Activated naive CD8-positive, alpha-beta T cell (primary cell): ENCODE results near the gene STIMATE.

Experiments used
- H3K27ac Mint-ChIP-seq: one replicate; pipeline ENCODE4 v1.8.0; 2021; ENCODE audit warnings: mixed read lengths
- H3K27me3 Mint-ChIP-seq: one replicate; pipeline ENCODE4 v1.8.0; 2021; ENCODE audit warnings: mixed read lengths
- H3K36me3 Mint-ChIP-seq: one replicate; pipeline ENCODE4 v1.8.0; 2021; ENCODE audit warnings: mixed read lengths
- H3K4me1 Mint-ChIP-seq: one replicate; pipeline ENCODE4 v1.8.0; 2021; ENCODE audit warnings: low read depth, mixed read lengths
- H3K4me3 Mint-ChIP-seq: one replicate; pipeline ENCODE4 v1.8.0; 2021; ENCODE audit warnings: mild to moderate bottlenecking, mixed read lengths
- H3K9me3 Mint-ChIP-seq: one replicate; pipeline ENCODE4 v1.8.0; 2021; ENCODE audit warnings: low read depth, mixed read lengths

Gene STIMATE

GRCh38 chr3:52813810-52814209 lies 83.5 kb downstream of the STIMATE start:
- Mint-ChIP-seq H3K27me3 (no peaks in the 10 kb centered on the region), H3K27ac (no peak overlapping the region), H3K9me3 (no peaks in the 10 kb centered on the region), H3K4me3 (no peak overlapping the region), H3K4me1 (peaks cover 8% of the 10 kb centered on the region), H3K36me3 (peaks cover 3% of the 10 kb centered on the region)

- H3K27me3 Mint-ChIP-seq = no peaks in the 10 kb centered on the region
- H3K4me1 Mint-ChIP-seq = peaks cover 8% of the 10 kb centered on the region
- H3K27ac Mint-ChIP-seq = no peak overlapping the region
- peaks cover 3% of the 10 kb centered on the region for H3K36me3 Mint-ChIP-seq
- H3K4me3 Mint-ChIP-seq = no peak overlapping the region
- H3K9me3 Mint-ChIP-seq = no peaks in the 10 kb centered on the region
Observed at GRCh38 chr3:52811452-52812011, 85.8 kb downstream of the STIMATE start.

- Mint-ChIP-seq H3K9me3 (no peaks in the 10 kb centered on the region), H3K4me3 (no peak overlapping the region), H3K27me3 (no peaks in the 10 kb centered on the region), H3K36me3 (peaks cover 3% of the 10 kb centered on the region), H3K27ac (no peak overlapping the region), H3K4me1 (peaks cover 8% of the 10 kb centered on the region)
Observed at GRCh38 chr3:52810923-52811322, 86.4 kb downstream of the STIMATE start.

- Mint-ChIP-seq H3K4me1 (peaks cover 8% of the 10 kb centered on the region), H3K4me3 (no peak overlapping the region), H3K27me3 (no peaks in the 10 kb centered on the region), H3K36me3 (peaks cover 3% of the 10 kb centered on the region), H3K9me3 (no peaks in the 10 kb centered on the region), H3K27ac (no peak overlapping the region)
Observed at GRCh38 chr3:52809662-52810377, 87.5 kb downstream of the STIMATE start.

- Mint-ChIP-seq H3K4me3 (no peak overlapping the region), H3K27ac (no peak overlapping the region), H3K4me1 (peaks cover 8% of the 10 kb centered on the region), H3K27me3 (no peaks in the 10 kb centered on the region), H3K36me3 (peaks cover 3% of the 10 kb centered on the region), H3K9me3 (no peaks in the 10 kb centered on the region)
Observed at GRCh38 chr3:52809149-52809548, 88.2 kb downstream of the STIMATE start.

- peaks cover 8% of the 10 kb centered on the region for H3K4me1 Mint-ChIP-seq
- no peaks in the 10 kb centered on the region for H3K27me3 Mint-ChIP-seq
- no peak overlapping the region for H3K4me3 Mint-ChIP-seq
- no peaks in the 10 kb centered on the region for H3K36me3 Mint-ChIP-seq
- H3K27ac Mint-ChIP-seq = no peak overlapping the region
- H3K9me3 Mint-ChIP-seq = no peaks in the 10 kb centered on the region
Observed at GRCh38 chr3:52805270-52806039, 91.9 kb downstream of the STIMATE start.

- Mint-ChIP-seq H3K4me3 (no peak overlapping the region), H3K36me3 (no peaks in the 10 kb centered on the region), H3K27me3 (peaks cover 1% of the 10 kb centered on the region), H3K9me3 (no peaks in the 10 kb centered on the region), H3K27ac (no peak overlapping the region), H3K4me1 (no peaks in the 10 kb centered on the region)
Observed at GRCh38 chr3:52801839-52802238, 95.5 kb downstream of the STIMATE start.

GRCh38 chr3:52800079-52800478 lies 97.3 kb downstream of the STIMATE start:
- no peaks in the 10 kb centered on the region for H3K4me1 Mint-ChIP-seq
- H3K4me3 Mint-ChIP-seq = no peak overlapping the region
- no peak overlapping the region for H3K27ac Mint-ChIP-seq
- H3K27me3 Mint-ChIP-seq = peaks cover 1% of the 10 kb centered on the region
- H3K9me3 Mint-ChIP-seq = no peaks in the 10 kb centered on the region
- no peaks in the 10 kb centered on the region for H3K36me3 Mint-ChIP-seq

GRCh38 chr3:52798978-52799476 lies 98.3 kb downstream of the STIMATE start:
- Mint-ChIP-seq H3K4me3 (no peak overlapping the region), H3K27ac (no peak overlapping the region), H3K4me1 (no peaks in the 10 kb centered on the region), H3K9me3 (no peaks in the 10 kb centered on the region), H3K36me3 (no peaks in the 10 kb centered on the region), H3K27me3 (peaks cover 1% of the 10 kb centered on the region)

- H3K4me1 Mint-ChIP-seq = no peaks in the 10 kb centered on the region
- peaks cover 1% of the 10 kb centered on the region for H3K27me3 Mint-ChIP-seq
- no peak overlapping the region for H3K27ac Mint-ChIP-seq
- H3K4me3 Mint-ChIP-seq = no peak overlapping the region
- no peaks in the 10 kb centered on the region for H3K36me3 Mint-ChIP-seq
- H3K9me3 Mint-ChIP-seq = no peaks in the 10 kb centered on the region
Observed at GRCh38 chr3:52798376-52798977, 98.9 kb downstream of the STIMATE start.

GRCh38 chr3:52796411-52796810 lies 100.9 kb downstream of the STIMATE start:
- Mint-ChIP-seq H3K4me1 (no peaks in the 10 kb centered on the region), H3K4me3 (no peak overlapping the region), H3K9me3 (no peaks in the 10 kb centered on the region), H3K27ac (no peak overlapping the region), H3K27me3 (peaks cover 1% of the 10 kb centered on the region), H3K36me3 (no peaks in the 10 kb centered on the region)

- H3K27ac Mint-ChIP-seq = no peak overlapping the region
- no peaks in the 10 kb centered on the region for H3K4me1 Mint-ChIP-seq
- H3K36me3 Mint-ChIP-seq = no peaks in the 10 kb centered on the region
- peaks cover 1% of the 10 kb centered on the region for H3K27me3 Mint-ChIP-seq
- no peak overlapping the region for H3K4me3 Mint-ChIP-seq
- no peaks in the 10 kb centered on the region for H3K9me3 Mint-ChIP-seq
Observed at GRCh38 chr3:52795298-52795900, 101.9 kb downstream of the STIMATE start.

- no peaks in the 10 kb centered on the region for H3K4me1 Mint-ChIP-seq
Observed at GRCh38 chr3:52794612-52795099, 102.7 kb downstream of the STIMATE start, which contains the start of gene ITIH3. Gene ITIH3, plus strand, starts transcription at chr3:52794796. Its CDS starts 8 bp downstream, at chr3:52794804.

More at GRCh38 chr3:52794612-52795099, 102.7 kb downstream of the STIMATE start, which contains the start of gene ITIH3:
- Mint-ChIP-seq H3K36me3 (no peaks in the 10 kb centered on the region), H3K4me3 (no peak within 1 kb of the TSS), H3K27me3 (peaks cover 1% of the 10 kb centered on the region), H3K27ac (no peak within 1 kb of the TSS), H3K9me3 (no peaks in the 10 kb centered on the region)
